Astrocyte (in vitro differentiated cells and primary cell): Measurements from ENCODE around the gene CDX2. TPM values are rescaled to one million over a fixed set of nuclear protein-coding genes. Genes with fewer than 3 reads are reported as not detected.
A peak's percentile ranks its signal among the peaks of the same experiment; 100 is the strongest.

Source experiments
- DNase-seq: peaks from one replicate; pipeline ENCODE4 v3.0.0-alpha.2; 2010; ENCODE audit warnings: low read depth
- FAIRE-seq: peaks from 2 replicates; lab custom pipeline; 2011; peaks lifted over from hg19 to GRCh38; lab: Jason Lieb, UNC
- H2AFZ ChIP-seq: 2 replicates; pipeline ENCODE4 v1.6.0; 2012; ENCODE audit warnings: low read depth, low read length, inconsistent platforms
- H3K27ac ChIP-seq: 2 replicates; pipeline ENCODE4 v1.5.1; 2011; ENCODE audit warnings: low read depth, low read length, inconsistent platforms
- H3K27me3 ChIP-seq: 2 replicates; pipeline ENCODE4 v1.6.0; 2011; ENCODE audit warnings: low read length, inconsistent platforms; ENCODE audit not compliant: insufficient read depth
- H3K36me3 ChIP-seq: 2 replicates; pipeline ENCODE4 v1.5.1; 2011; ENCODE audit warnings: low read length, inconsistent platforms; ENCODE audit not compliant: insufficient read depth
- H3K4me1 ChIP-seq: 2 replicates; pipeline ENCODE4 v1.5.1; 2011; ENCODE audit warnings: low read length, inconsistent platforms; ENCODE audit not compliant: insufficient read depth
- H3K4me2 ChIP-seq: 2 replicates; pipeline ENCODE4 v1.6.0; 2012; ENCODE audit warnings: low read length, inconsistent platforms
- H3K4me3 ChIP-seq: 2 replicates; pipeline ENCODE4 v1.5.1; 2011; ENCODE audit warnings: low read depth, mild to moderate bottlenecking, low read length, inconsistent platforms; ENCODE audit not compliant: insufficient read depth
- H3K79me2 ChIP-seq: 2 replicates; pipeline ENCODE4 v1.6.0; 2012; ENCODE audit warnings: mild to moderate bottlenecking, low read length, inconsistent platforms; ENCODE audit not compliant: insufficient read depth
- H3K9ac ChIP-seq: 2 replicates; pipeline ENCODE4 v1.6.0; 2012; ENCODE audit warnings: mild to moderate bottlenecking, low read length, inconsistent platforms
- H3K9me3 ChIP-seq: 2 replicates; pipeline ENCODE4 v1.5.1; 2012; ENCODE audit warnings: low read depth, mild to moderate bottlenecking, low read length, inconsistent platforms; ENCODE audit not compliant: insufficient read depth
- H4K20me1 ChIP-seq: 2 replicates; pipeline ENCODE4 v1.6.0; 2012; ENCODE audit warnings: low read length, inconsistent platforms; ENCODE audit not compliant: insufficient read depth
- H3K27ac Mint-ChIP-seq: one replicate; pipeline ENCODE4 v1.8.0; 2021; ENCODE audit warnings: mild to moderate bottlenecking, mixed read lengths; ENCODE audit not compliant: unreplicated experiment
- H3K27me3 Mint-ChIP-seq: one replicate; pipeline ENCODE4 v1.8.0; 2021; ENCODE audit warnings: low read depth, mixed read lengths; ENCODE audit not compliant: unreplicated experiment
- H3K36me3 Mint-ChIP-seq: one replicate; pipeline ENCODE4 v1.8.0; 2021; ENCODE audit warnings: low read depth, mixed read lengths; ENCODE audit not compliant: unreplicated experiment
- H3K4me1 Mint-ChIP-seq: one replicate; pipeline ENCODE4 v1.8.0; 2021; ENCODE audit warnings: low read depth, mixed read lengths; ENCODE audit not compliant: unreplicated experiment
- H3K4me3 Mint-ChIP-seq: one replicate; pipeline ENCODE4 v1.8.0; 2021; ENCODE audit warnings: mild to moderate bottlenecking, moderate library complexity, mixed read lengths; ENCODE audit not compliant: unreplicated experiment
- H3K9me3 Mint-ChIP-seq: one replicate; pipeline ENCODE4 v1.8.0; 2021; ENCODE audit warnings: mild to moderate bottlenecking, mixed read lengths; ENCODE audit not compliant: unreplicated experiment
- CTCF ChIP-seq: IDR thresholded peaks from 2 replicates; pipeline ENCODE4 v1.5.1; 2011; ENCODE audit warnings: low read depth, mild to moderate bottlenecking, inconsistent platforms, low read length, moderate library complexity; ENCODE audit not compliant: insufficient read depth
- EZH2 ChIP-seq: IDR thresholded peaks from 2 replicates; pipeline ENCODE4 v1.6.1; 2012; ENCODE audit warnings: mild to moderate bottlenecking, low read length, inconsistent platforms; ENCODE audit not compliant: insufficient read depth
- total RNA-seq: library from RNA; stranded (reverse); gene quantifications from 2 replicates; pipeline ENCODE4 v1.2.1, GENCODE V29; 2021

The CDX2 gene
- total RNA-seq, 1 donor from 2014 or later: not detected

DNA sequence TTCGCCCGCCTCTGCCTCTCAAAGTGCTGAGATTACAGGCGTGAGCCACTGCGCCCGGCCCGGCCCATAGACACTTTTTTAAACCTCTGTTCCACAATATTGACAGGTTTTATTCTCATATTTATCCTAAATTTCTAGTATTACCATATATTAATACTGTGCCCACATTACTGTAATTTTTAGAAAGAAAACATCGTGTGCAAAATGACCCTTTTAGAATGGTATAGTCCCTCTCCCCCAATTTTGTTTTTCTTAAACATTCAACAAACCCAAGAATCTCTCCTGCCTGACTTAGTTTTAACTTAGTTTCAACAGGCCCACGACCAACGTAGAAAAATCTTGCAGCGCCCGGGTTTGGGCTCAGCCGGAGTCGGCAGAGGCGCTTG, 9.1 kb downstream of the CDX2 start:
- Histone ChIP-seq H3K4me1 (peaks cover 3% of the 10 kb centered on the region), H3K36me3 (no peaks in the 10 kb centered on the region), H3K79me2 (no peaks in the 10 kb centered on the region), H4K20me1 (no peaks in the 10 kb centered on the region), H3K4me2 (peak overlapping the region; percentile 50), H2AFZ (no peak overlapping the region), H3K9me3 (peaks cover 2% of the 10 kb centered on the region), H3K4me3 (no peak overlapping the region), H3K27me3 (peaks cover 89% of the 10 kb centered on the region), H3K27ac (no peak overlapping the region), H3K9ac (no peak overlapping the region)
- Mint-ChIP-seq H3K36me3 (no peaks in the 10 kb centered on the region), H3K27me3 (peaks cover 86% of the 10 kb centered on the region), H3K27ac (peak overlapping the region; percentile 62), H3K4me1 (no peaks in the 10 kb centered on the region), H3K9me3 (peaks cover 3% of the 10 kb centered on the region), H3K4me3 (no peak overlapping the region)
- FAIRE-seq: no peak
- DNase-seq: no peak
- TF ChIP-seq EZH2 (no peak), CTCF (no peak)

- peaks cover 83% of the 10 kb centered on the region for H3K27me3 ChIP-seq
- no peak overlapping the region for H3K4me3 Mint-ChIP-seq
- H3K9me3 Mint-ChIP-seq: peaks cover 4% of the 10 kb centered on the region
- TF ChIP-seq EZH2: no peak
- TF ChIP-seq CTCF: no peak
- no peak overlapping the region for H3K27ac ChIP-seq
- no peak overlapping the region for H3K4me2 ChIP-seq
- no peaks in the 10 kb centered on the region for H3K79me2 ChIP-seq
- H4K20me1 ChIP-seq: no peaks in the 10 kb centered on the region
- H3K9ac ChIP-seq: no peak overlapping the region
- H3K9me3 ChIP-seq: peaks cover 2% of the 10 kb centered on the region
- DNase-seq (no peak), FAIRE-seq (no peak)
- H3K27ac Mint-ChIP-seq: no peak overlapping the region
- no peaks in the 10 kb centered on the region for H3K36me3 ChIP-seq
- H3K27me3 Mint-ChIP-seq: peaks cover 76% of the 10 kb centered on the region
- H3K4me3 ChIP-seq: no peak overlapping the region
- H3K4me1 ChIP-seq: peaks cover 11% of the 10 kb centered on the region
- H3K4me1 Mint-ChIP-seq: no peaks in the 10 kb centered on the region
- no peaks in the 10 kb centered on the region for H3K36me3 Mint-ChIP-seq
- no peak overlapping the region for H2AFZ ChIP-seq
These were observed 12.4 kb downstream of the CDX2 start for GRCh38 chr13:27956576-27957300.

DNA sequence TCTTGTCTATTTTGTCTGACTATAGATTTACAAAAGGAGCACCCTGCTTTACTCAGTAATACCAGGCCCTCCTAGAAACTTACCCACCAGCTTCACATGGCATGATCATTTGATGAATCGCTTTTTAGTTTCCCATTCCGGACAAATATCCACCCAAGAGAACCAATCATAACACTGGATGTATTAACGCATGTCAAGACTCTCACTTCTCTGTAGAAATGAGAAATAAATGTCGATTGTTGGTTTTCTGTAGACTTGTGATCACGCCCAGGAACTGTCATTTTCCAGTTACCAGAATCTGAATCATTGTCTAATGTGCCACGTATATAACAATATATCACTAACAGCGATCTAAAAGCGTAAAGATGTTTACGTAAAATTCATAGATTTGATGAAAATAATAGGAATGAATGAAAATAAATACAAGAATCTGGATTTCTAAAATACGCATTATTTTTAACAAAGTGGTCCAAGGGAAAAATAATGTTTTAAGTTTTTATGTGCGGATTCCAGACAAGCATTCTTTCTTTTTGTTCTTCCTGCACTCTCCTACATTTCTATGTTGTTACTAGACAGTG, 14.0 kb downstream of the CDX2 start:
- Mint-ChIP-seq H3K4me1 (no peaks in the 10 kb centered on the region), H3K9me3 (peaks cover 4% of the 10 kb centered on the region), H3K27me3 (peaks cover 77% of the 10 kb centered on the region), H3K4me3 (no peak overlapping the region), H3K36me3 (no peaks in the 10 kb centered on the region), H3K27ac (no peak overlapping the region)
- peaks cover 68% of the 10 kb centered on the region for H3K27me3 ChIP-seq
- TF ChIP-seq CTCF: no peak
- TF ChIP-seq EZH2: no peak
- peak overlapping the region; percentile 84 for H3K4me2 ChIP-seq
- no peaks in the 10 kb centered on the region for H3K79me2 ChIP-seq
- H3K4me3 ChIP-seq: no peak overlapping the region
- no peaks in the 10 kb centered on the region for H4K20me1 ChIP-seq
- H3K27ac ChIP-seq: no peak overlapping the region
- no peak for FAIRE-seq
- H3K9ac ChIP-seq: no peak overlapping the region
- no peak for DNase-seq
- peaks cover 2% of the 10 kb centered on the region for H3K9me3 ChIP-seq
- peaks cover 8% of the 10 kb centered on the region for H3K4me1 ChIP-seq
- no peak overlapping the region for H2AFZ ChIP-seq
- no peaks in the 10 kb centered on the region for H3K36me3 ChIP-seq
